Adrenal gland (tissue), 12 donors: ENCODE measurements around the gene HEBP1. TPM values are rescaled to one million over a fixed set of nuclear protein-coding genes. Genes with fewer than 3 reads are reported as not detected.

Experiments used
- DNase-seq, 7 donors: peaks; one replicate each; pipeline ENCODE4 v3.0.0-alpha.2; 2019 to 2020
- H3K27ac ChIP-seq, 5 donors: fragments of 200-600 bp; sonication (generic) in 4 of 5; 1 replicate in 3 of 5; 2 replicates in 2 of 5; pipeline versions ENCODE4 v1.5.1 to v1.8.0; 2016 to 2020; ENCODE audit warnings: mild to moderate bottlenecking in 1 of 5
- H3K27me3 ChIP-seq: fragments of 200-600 bp; 2 replicates; pipeline ENCODE4 v1.8.0; 2021
- H3K36me3 ChIP-seq, 2 donors: fragments of 200-600 bp; replicated peaks in 1 of 2; 1 replicate in 1 of 2; 2 replicates in 1 of 2; pipeline versions ENCODE4 v1.5.1 to v1.8.0; 2018 to 2022
- H3K4me1 ChIP-seq, 2 donors: fragments of 200-600 bp; replicated peaks in 1 of 2; 1 replicate in 1 of 2; 2 replicates in 1 of 2; pipeline versions ENCODE4 v1.5.1 to v1.8.0; 2018 to 2021
- H3K4me3 ChIP-seq, 4 donors: fragments of 200-600 bp; sonication (generic) in 3 of 4; one replicate each; pipeline ENCODE4 v1.5.1; 2016 to 2018
- H3K9me3 ChIP-seq, 3 donors: fragments of 200-600 bp; sonication (generic) in 1 of 3; replicated peaks in 1 of 3; 1 replicate in 2 of 3; 2 replicates in 1 of 3; pipeline versions ENCODE4 v1.5.1 to v1.8.0; 2016 to 2021
- POLR2A ChIP-seq, 2 donors: fragments of 450-650 bp; IDR thresholded peaks; one replicate each; pipeline ENCODE4 v1.6.1; 2017; ENCODE audit warnings: antibody characterized with exemption in 2 of 2, mild to moderate bottlenecking in 2 of 2, moderate library complexity in 1 of 2
- WGBS, 4 donors: extraction: QIAGEN DNeasy Blood & Tissue Kit in 2 of 4; methylation state at CpG; one replicate each; pipeline versions ENCODE4 v1.1.5 to v1.1.7; 2013 to 2017; 5-methylcytosine and 5-hydroxymethylcytosine counted together
- intact Hi-C, 2 donors: fragments of 100-400 bp; cut with DNase I; formaldehyde crosslinking; loops; one replicate each; pipeline versions ENCODE4 v1.14.1 to v1.15.0; 2022 to 2023
- polyA plus RNA-seq, 3 donors: library from polyadenylated mRNA; stranded (reverse); fragments of 200-250 nt in 2 of 3; fragments of 350-450 nt in 1 of 3; fragmentation: Illumina TruSeq in 1 of 3; extraction: RNeasy Lipid Tissue Mini Kit (QIAGEN cat#74804) in 1 of 3; gene quantifications; one replicate each; pipeline ENCODE4 v1.2.3, GENCODE V29; 2013 to 2014
- total RNA-seq, 9 donors: library from RNA; depleted of rRNA in 4 of 9; stranded (reverse); fragments of >200 nt in 4 of 9; fragments of 120-200 nt in 1 of 9; fragmentation: NEBNext Ultra II Directional in 1 of 9; extraction: Animal tissue kit (Norgen Biotek cat#: 25700) in 1 of 9; gene quantifications; one replicate each; pipeline versions ENCODE4 v1.1.0 to v1.2.4, GENCODE V29; 2013 to 2023
- TF ChIP-seq, protein P1 (sequence below), 6 experiments: fragments of 450-650 bp in 4 of 6; fragments of 200-600 bp in 2 of 6; sonication (generic) in 1 of 6; IDR thresholded peaks; 1 replicate in 5 of 6; 2 replicates in 1 of 6; pipeline versions ENCODE4 v1.5.1 to v1.8.0; 2016 to 2021; ENCODE audit warnings: antibody characterized with exemption in 6 of 6, mild to moderate bottlenecking in 2 of 6, moderate library complexity in 1 of 6
- donor health status: healthy with polysubstance abuse.
- donor health status: Bipolar disorder and iron deficiency.
- donor health status: DM: yes; HTN: yes; CAD: no.
- donor health status: DM: no; HTN: no; CAD: no.
- donor health status: DM: no; HTN: no; CAD: no.
- donor health status: DM: yes; HTN: yes; CAD: no.

The HEBP1 gene
- total and polyA plus RNA-seq, 12 donors, result 34.3 to 165 (median 87.5) TPM

DNA sequence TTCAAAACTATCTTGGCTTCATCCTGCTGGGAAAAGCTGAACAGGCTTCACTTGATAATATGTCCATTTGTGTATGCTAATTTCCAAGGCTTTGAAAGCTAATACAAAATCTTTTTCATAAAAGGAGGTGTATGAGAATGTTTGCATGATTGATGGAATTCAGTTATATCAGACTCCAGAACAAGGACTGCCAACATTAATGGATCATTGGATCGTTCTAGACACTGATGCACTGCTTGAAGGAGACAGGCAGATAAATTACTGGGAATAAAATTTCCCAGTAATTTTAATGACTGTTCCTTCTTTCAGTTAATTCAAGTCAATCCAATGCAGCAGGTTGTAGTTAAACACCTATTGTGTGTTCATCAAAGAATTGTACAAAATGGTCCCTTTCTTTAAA is 48.6 kb downstream of the HEBP1 start:
- no peaks in the 10 kb centered on the region for H3K9me3 ChIP-seq
- no peaks in the 10 kb centered on the region for H3K4me1 ChIP-seq
- TF ChIP-seq, protein P1, sequence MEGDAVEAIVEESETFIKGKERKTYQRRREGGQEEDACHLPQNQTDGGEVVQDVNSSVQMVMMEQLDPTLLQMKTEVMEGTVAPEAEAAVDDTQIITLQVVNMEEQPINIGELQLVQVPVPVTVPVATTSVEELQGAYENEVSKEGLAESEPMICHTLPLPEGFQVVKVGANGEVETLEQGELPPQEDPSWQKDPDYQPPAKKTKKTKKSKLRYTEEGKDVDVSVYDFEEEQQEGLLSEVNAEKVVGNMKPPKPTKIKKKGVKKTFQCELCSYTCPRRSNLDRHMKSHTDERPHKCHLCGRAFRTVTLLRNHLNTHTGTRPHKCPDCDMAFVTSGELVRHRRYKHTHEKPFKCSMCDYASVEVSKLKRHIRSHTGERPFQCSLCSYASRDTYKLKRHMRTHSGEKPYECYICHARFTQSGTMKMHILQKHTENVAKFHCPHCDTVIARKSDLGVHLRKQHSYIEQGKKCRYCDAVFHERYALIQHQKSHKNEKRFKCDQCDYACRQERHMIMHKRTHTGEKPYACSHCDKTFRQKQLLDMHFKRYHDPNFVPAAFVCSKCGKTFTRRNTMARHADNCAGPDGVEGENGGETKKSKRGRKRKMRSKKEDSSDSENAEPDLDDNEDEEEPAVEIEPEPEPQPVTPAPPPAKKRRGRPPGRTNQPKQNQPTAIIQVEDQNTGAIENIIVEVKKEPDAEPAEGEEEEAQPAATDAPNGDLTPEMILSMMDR (IDR thresholded peaks at IDR 0.05), result no peak
- TF ChIP-seq POLR2A (IDR thresholded peaks at IDR 0.05), result no peak
- no peak overlapping the region for H3K27ac ChIP-seq
- intact Hi-C loops, result no loop called here
- H3K4me3 ChIP-seq, result no peak overlapping the region
- H3K27me3 ChIP-seq, result no peaks in the 10 kb centered on the region
- no peak for DNase-seq
- WGBS, 4 donors, result 92 to 100% (median 94%) methylated on average over 1 of the region's 1 CpG
- H3K36me3 ChIP-seq, result no peaks in the 10 kb centered on the region

DNA sequence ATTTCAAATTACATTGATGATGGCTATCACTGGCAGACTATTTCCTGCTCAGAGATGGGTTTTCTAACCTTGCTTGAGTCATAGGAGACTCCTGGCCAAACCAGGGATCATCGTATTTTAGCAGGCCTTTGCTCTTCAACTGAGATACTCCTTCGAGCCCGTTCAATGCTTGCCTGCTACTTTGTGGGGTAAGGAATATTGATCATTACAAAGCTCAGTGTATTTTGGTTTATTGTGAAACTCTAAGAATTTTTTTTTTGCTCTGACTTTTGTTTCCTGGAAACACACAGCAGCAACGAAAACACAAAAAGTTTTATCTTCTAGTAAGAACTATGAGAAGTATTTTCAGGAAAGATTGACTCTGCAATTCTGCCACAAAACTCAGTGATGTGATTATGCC is 52.2 kb downstream of the HEBP1 start:
- H3K4me1 ChIP-seq, result no peaks in the 10 kb centered on the region
- H3K9me3 ChIP-seq, result no peaks in the 10 kb centered on the region
- no peaks in the 10 kb centered on the region for H3K27me3 ChIP-seq
- H3K36me3 ChIP-seq, result no peaks in the 10 kb centered on the region
- TF ChIP-seq POLR2A (IDR thresholded peaks at IDR 0.05), result no peak
- TF ChIP-seq, protein P1 (IDR thresholded peaks at IDR 0.05), result no peak
- 91 to 94% (median 92%) methylated on average over 4 of the region's 4 CpGs for whole genome bisulfite sequencing, 4 donors
- no peak for DNase-seq
- H3K27ac ChIP-seq, result no peak overlapping the region
- intact Hi-C loops, result no loop called here
- no peak overlapping the region for H3K4me3 ChIP-seq

DNA sequence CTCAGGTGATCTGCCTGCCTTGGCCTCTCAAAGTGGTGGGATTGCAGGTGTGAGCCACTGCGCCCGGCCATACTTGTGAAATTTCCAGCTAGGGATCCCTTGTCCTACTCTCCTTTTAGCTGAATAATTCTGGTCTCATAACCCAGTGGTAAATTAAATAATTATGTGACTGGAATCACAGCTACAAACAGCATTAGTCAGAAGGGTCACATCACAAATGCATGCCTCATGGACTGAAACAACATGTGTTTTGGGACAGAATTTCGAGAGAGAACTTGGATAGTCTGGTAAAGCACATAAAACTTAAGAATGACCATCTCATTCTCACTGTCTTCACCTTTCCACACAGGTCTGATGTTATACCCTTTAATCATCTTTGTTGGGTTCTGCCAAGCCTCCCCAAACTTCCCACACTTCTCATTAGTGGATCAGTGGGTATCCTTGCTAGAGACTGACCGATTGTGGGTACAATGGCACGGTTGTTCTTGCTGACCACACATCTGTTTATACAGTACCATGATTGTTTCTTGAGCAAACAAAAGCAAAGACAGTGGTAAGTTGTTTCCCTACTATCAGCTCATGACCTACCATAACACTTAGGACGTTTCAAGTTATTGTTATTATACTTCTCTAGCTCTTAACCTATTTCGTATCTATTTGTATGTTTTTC is 53.2 kb downstream of the HEBP1 start:
- Histone ChIP-seq H3K9me3 (no peaks in the 10 kb centered on the region), H3K27me3 (no peaks in the 10 kb centered on the region), H3K36me3 (no peaks in the 10 kb centered on the region), H3K4me1 (no peaks in the 10 kb centered on the region), H3K27ac (no peak overlapping the region), H3K4me3 (no peak overlapping the region)
- TF ChIP-seq, protein P1 (IDR thresholded peaks at IDR 0.05), result no peak
- TF ChIP-seq POLR2A (IDR thresholded peaks at IDR 0.05), result no peak
- 86 to 92% (median 89%) methylated on average over 7 of the region's 7 CpGs for WGBS, 4 donors
- intact Hi-C loops, result no loop called here
- DNase-seq, result no peak

DNA sequence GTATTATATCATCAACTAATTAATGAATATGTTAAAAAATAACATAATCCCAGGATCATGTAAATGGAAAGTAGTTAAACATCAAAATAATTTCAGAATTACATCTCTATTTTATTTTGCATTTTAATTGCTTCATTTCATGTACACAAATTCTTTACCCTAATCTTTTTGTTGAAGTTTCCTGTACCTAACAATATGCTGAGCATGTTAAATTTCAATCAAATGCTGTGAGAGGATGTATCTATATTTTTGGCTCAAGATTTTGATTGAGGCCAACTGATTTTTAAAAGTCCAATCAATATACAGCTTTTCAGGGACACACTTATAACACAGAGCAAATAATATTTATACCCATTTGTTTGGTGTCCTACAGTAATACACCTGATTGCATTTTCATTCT is 54.5 kb downstream of the HEBP1 start:
- H3K27me3 ChIP-seq, result no peaks in the 10 kb centered on the region

More for the DNA sequence above, 54.5 kb downstream of the HEBP1 start:
- intact Hi-C loops, result no loop called here
- H3K4me3 ChIP-seq, result no peak overlapping the region
- DNase-seq, result no peak
- H3K9me3 ChIP-seq, result no peaks in the 10 kb centered on the region
- H3K4me1 ChIP-seq, result no peaks in the 10 kb centered on the region
- H3K27ac ChIP-seq, result no peak overlapping the region
- H3K36me3 ChIP-seq, result no peaks in the 10 kb centered on the region
- TF ChIP-seq, protein P1 (IDR thresholded peaks at IDR 0.05), result no peak
- TF ChIP-seq POLR2A (IDR thresholded peaks at IDR 0.05), result no peak
